CD4-positive, alpha-beta memory T cell (primary cell): ENCODE measurements around the gene ZNF302. TPM values are rescaled to one million over a fixed set of nuclear protein-coding genes. Genes with fewer than 3 reads are reported as not detected.
A peak's percentile ranks its signal among the peaks of the same experiment; 100 is the strongest.

ENCODE experiments used
- CTCF ChIA-PET: fragments of 350-600 bp; sonication (Branson Sonifier 250); formaldehyde crosslinking; loops from one replicate; lab custom pipeline; 2021; ENCODE audit warnings: inconsistent platforms; ENCODE audit not compliant: partially characterized antibody; lab: Charles Lee
- POLR2A ChIA-PET: fragments of 350-600 bp; sonication (Branson Sonifier 250); formaldehyde crosslinking; loops from one replicate; lab custom pipeline; 2021; ENCODE audit not compliant: partially characterized antibody; lab: Charles Lee
- DNase-seq, 5 donors: peaks; one replicate each; pipeline versions ENCODE4 v3.0.0 to v3.0.0-alpha.2; 2020 to 2022; ENCODE audit warnings: mixed read lengths in 1 of 5
- H3K27ac ChIP-seq: one replicate; pipeline ENCODE4 v1.7.0; 2013; ENCODE audit warnings: low read depth, low read length
- H3K27me3 ChIP-seq: 2 replicates; pipeline ENCODE4 v1.7.0; 2013; ENCODE audit warnings: mild to moderate bottlenecking, low read length, moderate library complexity; ENCODE audit not compliant: insufficient read depth
- H3K36me3 ChIP-seq: 2 replicates; pipeline ENCODE4 v1.7.0; 2013; ENCODE audit warnings: mild to moderate bottlenecking, low read length, moderate library complexity; ENCODE audit not compliant: insufficient read depth
- H3K4me1 ChIP-seq: 2 replicates; pipeline ENCODE4 v1.7.0; 2013; ENCODE audit warnings: mild to moderate bottlenecking, low read length, moderate library complexity; ENCODE audit not compliant: insufficient read depth
- H3K4me3 ChIP-seq, 2 donors: one replicate each; pipeline ENCODE4 v1.7.0; 2013; ENCODE audit warnings: low read length in 2 of 2, mild to moderate bottlenecking in 1 of 2
- H3K9me3 ChIP-seq, 2 donors: one replicate each; pipeline ENCODE4 v1.7.0; 2013; ENCODE audit warnings: low read length in 2 of 2, control low read depth in 1 of 2; ENCODE audit not compliant: control insufficient read depth in 1 of 2
- H3K27ac Mint-ChIP-seq, 7 donors: one replicate each; pipeline ENCODE4 v1.8.0; 2020 to 2021; ENCODE audit warnings: mixed read lengths in 7 of 7, mild to moderate bottlenecking in 6 of 7, inconsistent platforms in 3 of 7, moderate library complexity in 3 of 7
- H3K27me3 Mint-ChIP-seq, 2 donors: one replicate each; pipeline ENCODE4 v1.8.0; 2020 to 2021; ENCODE audit warnings: mixed read lengths in 2 of 2
- H3K36me3 Mint-ChIP-seq, 2 donors: one replicate each; pipeline ENCODE4 v1.8.0; 2020 to 2021; ENCODE audit warnings: mixed read lengths in 2 of 2, inconsistent platforms in 1 of 2, mild to moderate bottlenecking in 1 of 2
- H3K4me1 Mint-ChIP-seq, 4 donors: one replicate each; pipeline ENCODE4 v1.8.0; 2020 to 2021; ENCODE audit warnings: mixed read lengths in 4 of 4, mild to moderate bottlenecking in 1 of 4
- H3K4me3 Mint-ChIP-seq, 8 donors: one replicate each; pipeline ENCODE4 v1.8.0; 2020 to 2021; ENCODE audit warnings: mixed read lengths in 8 of 8, mild to moderate bottlenecking in 7 of 8, moderate library complexity in 6 of 8, inconsistent platforms in 3 of 8
- H3K9me3 Mint-ChIP-seq, 8 donors: one replicate each; pipeline ENCODE4 v1.8.0; 2020 to 2021; ENCODE audit warnings: mixed read lengths in 8 of 8, mild to moderate bottlenecking in 5 of 8, inconsistent platforms in 3 of 8, moderate library complexity in 1 of 8
- intact Hi-C: fragments of 100-400 bp; cut with micrococcal nuclease; formaldehyde crosslinking; loops from one replicate; pipeline ENCODE4 v1.15.1; 2023
- polyA plus RNA-seq, 2 donors: library from polyadenylated mRNA; unstranded; fragments of 300-500 nt; fragmentation: Illumina TruSeq; gene quantifications; one replicate each; pipeline ENCODE4 v1.2.3, GENCODE V29; 2021
- total RNA-seq, 2 experiments: library from RNA; stranded (reverse); gene quantifications; one replicate each; pipeline ENCODE4 v1.2.3, GENCODE V29; 2021

Gene ZNF302
- total and polyA plus RNA-seq, 4 experiments from 2014 or later, result 18.2 to 53.3 (median 35.1) TPM

DNA sequence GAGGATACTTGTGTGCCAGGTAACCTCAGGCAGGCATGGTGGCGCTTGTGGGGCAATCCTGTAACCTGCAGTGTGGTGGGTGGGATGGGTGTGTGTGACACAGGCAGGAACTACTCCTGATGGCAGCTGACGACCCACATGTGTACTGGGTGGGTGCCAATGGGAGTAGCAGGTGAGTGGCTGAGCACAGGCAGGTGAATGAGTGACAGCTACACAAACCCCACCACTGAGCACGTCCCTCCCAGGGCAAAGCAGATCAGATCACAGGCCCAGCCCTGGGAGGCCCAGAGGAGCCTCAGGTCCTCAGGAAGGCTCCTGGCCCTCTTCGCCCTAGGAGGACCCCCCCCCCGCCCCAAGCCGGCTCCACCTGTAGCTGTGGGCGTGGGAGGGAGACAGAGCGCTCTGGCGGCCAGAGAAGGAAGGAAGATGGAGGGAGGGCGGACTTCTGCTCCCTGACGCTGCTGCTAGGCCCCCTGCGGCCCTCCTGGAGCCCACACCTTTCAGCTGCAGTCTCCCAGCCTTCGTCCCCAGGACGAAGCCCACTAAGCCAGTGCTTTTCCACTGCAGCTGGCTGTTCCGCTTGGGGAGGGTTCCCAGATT, 55.2 kb downstream of the ZNF302 start:
- intact Hi-C loops, result loop anchor here (1.0 to 5.0 kb wide), 2 partner anchors 41 to 280 kb away; partner anchors contain the start of gene ZNF599
- CTCF ChIA-PET, result interaction anchor here (1.1 to 1.7 kb wide), 3 partner anchors 20 to 59 kb away, joined by 3 to 8 read pairs (median 5); partner anchors contain the start of genes SCGB2B2 and ZNF302
- POLR2A ChIA-PET, result interaction anchor here (1.1 to 1.6 kb wide), 5 partner anchors 55 to 268 kb away, joined by 3 to 26 read pairs (median 5); partner anchors contain the start of genes SCGB2B2, ZNF30 and ZNF302

GRCh38 chr19:34733266-34733745, 55.8 kb downstream of the ZNF302 start:
- intact Hi-C loops, result loop anchor here (1.0 to 5.0 kb wide), 2 partner anchors 40 to 279 kb away; partner anchors contain the start of gene ZNF599
- H3K4me1 Mint-ChIP-seq, result peaks cover 15 to 36% (median 26%) of the 10 kb centered on the region in 4 donors
- peaks cover 29 to 36% of the 10 kb centered on the region in 2 donors for H3K36me3 Mint-ChIP-seq
- Histone ChIP-seq H3K9me3 (no peaks in the 10 kb centered on the region), H3K4me3 (peak overlapping the region; percentile 79 to 93), H3K36me3 (no peaks in the 10 kb centered on the region), H3K27me3 (no peaks in the 10 kb centered on the region), H3K27ac (peak overlapping the region; percentile 87), H3K4me1 (peaks cover 26% of the 10 kb centered on the region)
- peak in 1 of 5 donors; percentile 52 for DNase-seq
- ChIA-PET POLR2A (interaction anchor here (1.0 to 1.6 kb wide), 7 partner anchors 39 to 408 kb away, joined by 3 to 26 read pairs (median 4); partner anchors contain the start of genes SCGB2B2, ZNF30 and ZNF302), CTCF (interaction anchor here (0.9 to 1.7 kb wide), 4 partner anchors 20 to 381 kb away, joined by 3 to 8 read pairs (median 4); partner anchors contain the start of genes SCGB2B2 and ZNF302)
- peak overlapping the region; percentile 94 to 99 (median 97) for H3K27ac Mint-ChIP-seq
- H3K27me3 Mint-ChIP-seq, result peaks cover 0 to 3% of the 10 kb centered on the region in 2 donors
- peak overlapping the region; percentile 94 to 98 (median 96) for H3K4me3 Mint-ChIP-seq
- H3K9me3 Mint-ChIP-seq, result peaks cover 0 to 18% (median 11%) of the 10 kb centered on the region in 8 donors

More for the DNA sequence above, 55.2 kb downstream of the ZNF302 start:
- no peak overlapping the region for H3K27ac Mint-ChIP-seq
- H3K9me3 Mint-ChIP-seq, result peaks cover 0 to 14% (median 8%) of the 10 kb centered on the region in 8 donors
- H3K27me3 ChIP-seq, result no peaks in the 10 kb centered on the region
- H3K9me3 ChIP-seq, result no peaks in the 10 kb centered on the region
- no peak overlapping the region for H3K27ac ChIP-seq
- no peak overlapping the region for H3K4me3 ChIP-seq
- H3K4me3 Mint-ChIP-seq, result peak overlapping the region in 7 of 8 donors; percentile 41 to 71 (median 55)
- peaks cover 3 to 7% of the 10 kb centered on the region in 2 donors for H3K27me3 Mint-ChIP-seq
- peaks cover 26% of the 10 kb centered on the region for H3K4me1 ChIP-seq
- no peak for DNase-seq
- H3K36me3 Mint-ChIP-seq, result peaks cover 24 to 33% of the 10 kb centered on the region in 2 donors
- peaks cover 15 to 36% (median 26%) of the 10 kb centered on the region in 4 donors for H3K4me1 Mint-ChIP-seq
- no peaks in the 10 kb centered on the region for H3K36me3 ChIP-seq

GRCh38 chr19:34733746-34734536, 56.5 kb downstream of the ZNF302 start, which contains the start of gene ZNF181:
TSS of gene ZNF181 (plus strand) at chr19:34734243. CDS start at chr19:34735038, 795 bp downstream.
- CTCF ChIA-PET, result interaction anchor here (0.9 to 1.7 kb wide), 4 partner anchors 21 to 381 kb away, joined by 3 to 8 read pairs (median 4); partner anchors contain the start of genes SCGB2B2 and ZNF302
- H3K36me3 Mint-ChIP-seq, result peaks cover 36 to 41% of the 10 kb centered on the region in 2 donors
- H3K4me1 ChIP-seq, result peaks cover 26% of the 10 kb centered on the region
- peaks cover 0 to 3% of the 10 kb centered on the region in 2 donors for H3K27me3 Mint-ChIP-seq
- H3K36me3 ChIP-seq, result peaks cover 3% of the 10 kb centered on the region
- peak within 1 kb of the TSS; percentile 79 to 93 for H3K4me3 ChIP-seq
- DNase-seq, result peak; percentile 78 to 88 (median 82)
- peak within 1 kb of the TSS; percentile 87 for H3K27ac ChIP-seq
- POLR2A ChIA-PET, result interaction anchor here (1.0 to 1.6 kb wide), 8 partner anchors 38 to 407 kb away, joined by 3 to 26 read pairs (median 4); partner anchors contain the start of genes SCGB2B2, ZNF30 and ZNF302
- peaks cover 0 to 22% (median 13%) of the 10 kb centered on the region in 8 donors for H3K9me3 Mint-ChIP-seq
- H3K27ac Mint-ChIP-seq, result peak within 1 kb of the TSS; percentile 94 to 99 (median 97)
- intact Hi-C loops, result loop anchor here (1.0 to 5.0 kb wide), 3 partner anchors 39 to 278 kb away; partner anchors contain the start of genes SCGB2B2, ZNF302 and ZNF599
- H3K4me3 Mint-ChIP-seq, result peak within 1 kb of the TSS; percentile 94 to 98 (median 96)
- H3K9me3 ChIP-seq, result peaks cover 0 to 1% of the 10 kb centered on the region in 2 donors
- H3K27me3 ChIP-seq, result no peaks in the 10 kb centered on the region
- H3K4me1 Mint-ChIP-seq, result peaks cover 15 to 36% (median 26%) of the 10 kb centered on the region in 4 donors

- H3K36me3 ChIP-seq, result peaks cover 9% of the 10 kb centered on the region
- ChIA-PET CTCF (interaction anchor here (1.7 kb wide), 1 partner anchor 22 kb away, joined by 5 read pairs; no protein-coding TSS in a partner anchor), POLR2A (interaction anchor here (1.5 kb wide), 1 partner anchor 57 kb away, joined by 10 read pairs; the partner anchor contains the start of genes SCGB2B2 and ZNF302)
- intact Hi-C loops, result loop anchor here (1.0 to 5.0 kb wide), 2 partner anchors 57 to 278 kb away; partner anchors contain the start of genes SCGB2B2 and ZNF302
- peak in 1 of 5 donors; percentile 71 for DNase-seq
- peak overlapping the region; percentile 79 to 93 for H3K4me3 ChIP-seq
- Mint-ChIP-seq H3K4me3 (peak overlapping the region; percentile 94 to 98 (median 96)), H3K27ac (peak overlapping the region; percentile 94 to 99 (median 97)), H3K27me3 (peaks cover 0 to 2% of the 10 kb centered on the region in 2 donors), H3K4me1 (peaks cover 15 to 36% (median 26%) of the 10 kb centered on the region in 4 donors), H3K36me3 (peaks cover 43 to 48% of the 10 kb centered on the region in 2 donors), H3K9me3 (peaks cover 0 to 29% (median 20%) of the 10 kb centered on the region in 8 donors)
- H3K4me1 ChIP-seq, result peaks cover 26% of the 10 kb centered on the region
- H3K9me3 ChIP-seq, result peaks cover 0 to 8% of the 10 kb centered on the region in 2 donors
- no peaks in the 10 kb centered on the region for H3K27me3 ChIP-seq
- peak overlapping the region; percentile 87 for H3K27ac ChIP-seq
Observed at GRCh38 chr19:34734537-34735103, 57.1 kb downstream of the ZNF302 start.

Other genes starting within 250 kb of the ZNF302 start
- gene UBA2, start 249.3 kb upstream of the ZNF302 start, total RNA-seq, result 10 to 100 TPM; 74.9 to 78.7 TPM
- 100 to 1,000 TPM; 102 to 108 TPM for gene UBA2, start 249.3 kb upstream of the ZNF302 start, polyA plus RNA-seq
- under 1 TPM; 0.23 to 0.39 TPM for gene WTIP, start 195.9 kb upstream of the ZNF302 start, total RNA-seq
- not detected for gene WTIP, start 195.9 kb upstream of the ZNF302 start, polyA plus RNA-seq
- under 1 TPM; 0.73 to 0.75 TPM for gene SCGB2B2, start 519 bp upstream of the ZNF302 start, total RNA-seq
- not detected for gene SCGB2B2, start 519 bp upstream of the ZNF302 start, polyA plus RNA-seq
- gene ZNF181, start 56.6 kb downstream of the ZNF302 start, total RNA-seq, result 10 to 100 TPM; 23.6 to 24.0 TPM
- gene ZNF181, start 56.6 kb downstream of the ZNF302 start, polyA plus RNA-seq, result 10 to 100 TPM; 14.2 to 37.0 TPM
- 10 to 100 TPM; 10.6 to 10.7 TPM for gene ZNF599, start 95.5 kb downstream of the ZNF302 start, total RNA-seq
- 1 to 10 TPM; 8.0 to 9.3 TPM for gene ZNF599, start 95.5 kb downstream of the ZNF302 start, polyA plus RNA-seq
- gene ZNF30, start 249.2 kb downstream of the ZNF302 start, total RNA-seq, result 1 to 10 TPM; 9.2 to 9.7 TPM
- 1 to 10 TPM; 5.4 to 5.7 TPM for gene ZNF30, start 249.2 kb downstream of the ZNF302 start, polyA plus RNA-seq